Thyroid gland (tissue), 4 donors: Measurements from ENCODE around the gene HOXA3. TPM values are rescaled to one million over a fixed set of nuclear protein-coding genes. Genes with fewer than 3 reads are reported as not detected.

Experiments used
- DNase-seq, 2 donors: peaks; one replicate each; pipeline ENCODE4 v3.0.0-alpha.2; 2019
- H3K27ac ChIP-seq, 3 donors: fragments of 200-600 bp; sonication (generic); 1 replicate in 2 of 3; 2 replicates in 1 of 3; pipeline ENCODE4 v1.5.1; 2016 to 2019; ENCODE audit warnings: mild to moderate bottlenecking in 1 of 3, moderate library complexity in 1 of 3
- H3K27me3 ChIP-seq: fragments of 200-600 bp; sonication (generic); one replicate; pipeline ENCODE4 v1.5.1; 2019
- H3K36me3 ChIP-seq, 2 donors: fragments of 200-600 bp; sonication (generic); one replicate each; pipeline ENCODE4 v1.5.1; 2016 to 2019
- H3K4me1 ChIP-seq, 2 donors: fragments of 200-600 bp; sonication (generic); one replicate each; pipeline ENCODE4 v1.5.1; 2017 to 2019
- H3K4me3 ChIP-seq, 3 donors: fragments of 200-600 bp; sonication (generic); replicated peaks in 1 of 3; 1 replicate in 2 of 3; 2 replicates in 1 of 3; pipeline ENCODE4 v1.5.1; 2016; ENCODE audit warnings: mild to moderate bottlenecking in 1 of 3
- H3K9me3 ChIP-seq: fragments of 200-600 bp; sonication (generic); one replicate; pipeline ENCODE4 v1.5.1; 2017
- CTCF ChIP-seq, 6 experiments: fragments of 200-600 bp in 3 of 6; fragments of 450-650 bp in 3 of 6; sonication (generic) in 3 of 6; IDR thresholded peaks; one replicate each; pipeline ENCODE4 v1.5.1; 2016 to 2019; ENCODE audit warnings: antibody characterized with exemption in 6 of 6, mild to moderate bottlenecking in 2 of 6, inconsistent platforms in 1 of 6, moderate library complexity in 1 of 6
- POLR2A ChIP-seq, 2 donors: fragments of 450-650 bp; IDR thresholded peaks; one replicate each; pipeline ENCODE4 v1.6.1; 2017; ENCODE audit warnings: antibody characterized with exemption in 2 of 2, mild to moderate bottlenecking in 2 of 2, moderate library complexity in 1 of 2
- WGBS, 2 donors: methylation state at CpG; one replicate each; pipeline ENCODE4 v1.1.5; 2017; 5-methylcytosine and 5-hydroxymethylcytosine counted together
- intact Hi-C: fragments of 100-400 bp; cut with DNase I; formaldehyde crosslinking; loops from one replicate; pipeline ENCODE4 v1.15.1; 2023
- total RNA-seq, 4 donors: library from RNA; depleted of rRNA; stranded (reverse); fragments of >200 nt; gene quantifications; one replicate each; pipeline ENCODE4 v1.2.3, GENCODE V29; 2016

HOXA3 gene
- total RNA-seq, 4 donors from 2014 or later: 0.94 to 6.1 (median 1.9) TPM

DNA sequence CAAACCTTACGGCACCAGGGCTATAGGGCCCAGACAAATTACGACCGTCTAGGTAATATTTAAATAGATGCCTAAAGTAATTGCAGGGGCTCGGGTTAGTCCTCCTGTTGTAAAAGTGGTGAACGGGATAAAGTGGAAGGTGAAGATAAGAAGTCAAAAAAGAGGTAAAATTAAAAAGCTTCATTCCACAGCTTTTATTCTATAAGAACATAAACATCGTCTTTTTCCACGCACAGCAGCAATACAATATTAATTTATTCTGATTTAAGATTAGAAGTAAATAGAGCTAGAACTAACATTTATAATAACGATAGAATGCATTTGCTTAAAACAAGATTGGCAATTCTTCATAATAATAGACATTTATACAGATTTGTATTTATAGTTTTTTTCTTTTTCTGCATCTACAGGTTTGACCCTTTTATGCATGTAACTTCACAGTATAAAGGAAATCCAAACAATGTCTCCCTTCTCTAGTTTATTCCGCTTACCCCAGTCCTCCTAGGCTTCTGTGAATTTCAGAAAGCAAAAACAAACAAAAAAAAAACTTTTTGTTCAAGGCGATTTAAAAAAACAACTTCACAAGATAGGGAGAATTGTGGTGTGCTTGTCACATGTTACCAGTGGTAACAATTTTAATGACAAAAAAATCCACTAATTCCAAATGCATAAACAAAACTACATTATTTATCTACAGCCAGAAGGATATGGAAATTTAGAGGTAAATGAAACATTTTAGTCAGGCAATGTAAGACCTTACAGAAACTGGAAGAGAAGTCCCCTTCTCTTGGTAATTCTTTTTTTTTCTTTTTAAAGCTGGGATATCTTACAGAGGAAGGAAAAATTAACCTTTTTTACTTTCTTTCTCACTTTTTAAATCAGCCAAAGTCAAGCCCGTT lies 18.3 kb upstream of the HOXA3 start:
- no peaks in the 10 kb centered on the region for H3K9me3 ChIP-seq
- intact Hi-C loops: loop anchor here (10.0 kb wide), 1 partner anchor 1086 kb away; no protein-coding TSS in a partner anchor
- H3K36me3 ChIP-seq: no peaks in the 10 kb centered on the region
- H3K27ac ChIP-seq: no peak overlapping the region
- WGBS, 2 donors: 18 to 20% methylated on average over 11 of the region's 11 CpGs
- no peak overlapping the region for H3K4me3 ChIP-seq
- TF ChIP-seq POLR2A (IDR thresholded peaks at IDR 0.05): no peak
- no peak for TF ChIP-seq CTCF (IDR thresholded peaks at IDR 0.05)
- no peak for DNase-seq
- H3K4me1 ChIP-seq: peaks cover 14 to 35% of the 10 kb centered on the region in 2 donors
- H3K27me3 ChIP-seq: peaks cover 97% of the 10 kb centered on the region

GRCh38 chr7:27169658-27170425 lies 17.5 kb upstream of the HOXA3 start:
- H3K4me3 ChIP-seq: no peak overlapping the region
- intact Hi-C loops: loop anchor here (10.0 kb wide), 2 partner anchors 1085 to 1315 kb away; no protein-coding TSS in a partner anchor
- no peaks in the 10 kb centered on the region for H3K36me3 ChIP-seq
- WGBS, 2 donors: 10 to 11% methylated on average over 28 to 38 of the region's 46 CpGs
- no peak for DNase-seq
- no peak overlapping the region for H3K27ac ChIP-seq
- H3K9me3 ChIP-seq: no peaks in the 10 kb centered on the region
- peaks cover 97% of the 10 kb centered on the region for H3K27me3 ChIP-seq
- no peak for TF ChIP-seq POLR2A (IDR thresholded peaks at IDR 0.05)
- H3K4me1 ChIP-seq: peaks cover 14 to 40% of the 10 kb centered on the region in 2 donors

- no peaks in the 10 kb centered on the region for H3K9me3 ChIP-seq
- no peak for DNase-seq
- H3K36me3 ChIP-seq: no peaks in the 10 kb centered on the region
- intact Hi-C loops: loop anchor here (10.0 kb wide), 1 partner anchor 1314 kb away; no protein-coding TSS in a partner anchor
- 17 to 19% methylated on average over 22 to 25 of the region's 25 CpGs for WGBS, 2 donors
- no peak overlapping the region for H3K4me3 ChIP-seq
- peaks cover 11 to 37% of the 10 kb centered on the region in 2 donors for H3K4me1 ChIP-seq
- H3K27me3 ChIP-seq: peaks cover 92% of the 10 kb centered on the region
- TF ChIP-seq CTCF (IDR thresholded peaks at IDR 0.05) (no peak), POLR2A (IDR thresholded peaks at IDR 0.05) (no peak)
- no peak overlapping the region for H3K27ac ChIP-seq
These were observed 16.0 kb upstream of the HOXA3 start for GRCh38 chr7:27168265-27168947.

DNA sequence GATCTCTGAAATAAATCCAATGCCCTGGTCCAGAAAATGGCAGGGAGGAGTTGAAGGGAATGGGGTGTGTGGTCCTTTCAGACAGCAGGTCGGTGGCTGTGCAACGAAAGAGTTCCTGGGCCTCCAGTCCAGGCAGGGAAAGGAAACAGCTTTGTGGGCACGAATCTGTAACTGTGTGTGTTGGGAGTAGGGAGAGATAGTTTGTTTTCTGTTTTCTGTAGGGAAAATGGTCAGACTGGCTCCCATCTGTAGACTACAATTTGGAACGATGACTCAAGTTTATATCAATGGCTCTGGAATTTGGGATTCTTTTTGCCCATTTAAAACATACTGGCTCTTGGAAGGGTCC lies 15.5 kb upstream of the HOXA3 start:
- no peaks in the 10 kb centered on the region for H3K36me3 ChIP-seq
- no peak overlapping the region for H3K4me3 ChIP-seq
- intact Hi-C loops: loop anchor here (10.0 kb wide), 1 partner anchor 1313 kb away; no protein-coding TSS in a partner anchor
- DNase-seq: no peak
- 28 to 36% methylated on average over 4 of the region's 4 CpGs for WGBS, 2 donors
- H3K9me3 ChIP-seq: no peaks in the 10 kb centered on the region
- H3K27me3 ChIP-seq: peaks cover 91% of the 10 kb centered on the region
- TF ChIP-seq POLR2A (IDR thresholded peaks at IDR 0.05) (no peak), CTCF (IDR thresholded peaks at IDR 0.05) (no peak)
- no peak overlapping the region for H3K27ac ChIP-seq
- peaks cover 6 to 32% of the 10 kb centered on the region in 2 donors for H3K4me1 ChIP-seq
